Activated naive CD4-positive, alpha-beta T cell treated with anti-CD3 and anti-CD28 coated beads, Interleukin-2, amount 50 U/mL, for 72 hours (primary cell): ENCODE data around the gene PRODH2. TPM values are rescaled to one million over a fixed set of nuclear protein-coding genes. Genes with fewer than 3 reads are reported as not detected.

Experiments used
- ATAC-seq, 2 donors: fragments of 150-1000 bp; cut with Tn5 transposase; 2 replicates each; pipeline ENCODE4 v1.10.0; 2021; ENCODE audit warnings: mild to moderate bottlenecking in 2 of 2, moderate library complexity in 2 of 2
- DNase-seq, 2 donors: peaks; one replicate each; pipeline ENCODE4 v3.0.0; 2021 to 2022; ENCODE audit warnings: low spot score in 2 of 2
- H3K27ac Mint-ChIP-seq, 2 donors: one replicate each; pipeline ENCODE4 v1.8.0; 2022; ENCODE audit warnings: mild to moderate bottlenecking in 2 of 2, mixed read lengths in 2 of 2
- H3K36me3 Mint-ChIP-seq, 2 donors: one replicate each; pipeline ENCODE4 v1.8.0; 2022; ENCODE audit warnings: mixed read lengths in 2 of 2
- H3K9me3 Mint-ChIP-seq, 2 donors: one replicate each; pipeline ENCODE4 v1.8.0; 2022; ENCODE audit warnings: mixed read lengths in 2 of 2
- total RNA-seq, 2 donors: library from RNA; stranded (reverse); gene quantifications; one replicate each; pipeline ENCODE4 v1.2.3, GENCODE V29; 2022

Gene PRODH2
- total RNA-seq, 2 donors from 2014 or later, result not detected

DNA sequence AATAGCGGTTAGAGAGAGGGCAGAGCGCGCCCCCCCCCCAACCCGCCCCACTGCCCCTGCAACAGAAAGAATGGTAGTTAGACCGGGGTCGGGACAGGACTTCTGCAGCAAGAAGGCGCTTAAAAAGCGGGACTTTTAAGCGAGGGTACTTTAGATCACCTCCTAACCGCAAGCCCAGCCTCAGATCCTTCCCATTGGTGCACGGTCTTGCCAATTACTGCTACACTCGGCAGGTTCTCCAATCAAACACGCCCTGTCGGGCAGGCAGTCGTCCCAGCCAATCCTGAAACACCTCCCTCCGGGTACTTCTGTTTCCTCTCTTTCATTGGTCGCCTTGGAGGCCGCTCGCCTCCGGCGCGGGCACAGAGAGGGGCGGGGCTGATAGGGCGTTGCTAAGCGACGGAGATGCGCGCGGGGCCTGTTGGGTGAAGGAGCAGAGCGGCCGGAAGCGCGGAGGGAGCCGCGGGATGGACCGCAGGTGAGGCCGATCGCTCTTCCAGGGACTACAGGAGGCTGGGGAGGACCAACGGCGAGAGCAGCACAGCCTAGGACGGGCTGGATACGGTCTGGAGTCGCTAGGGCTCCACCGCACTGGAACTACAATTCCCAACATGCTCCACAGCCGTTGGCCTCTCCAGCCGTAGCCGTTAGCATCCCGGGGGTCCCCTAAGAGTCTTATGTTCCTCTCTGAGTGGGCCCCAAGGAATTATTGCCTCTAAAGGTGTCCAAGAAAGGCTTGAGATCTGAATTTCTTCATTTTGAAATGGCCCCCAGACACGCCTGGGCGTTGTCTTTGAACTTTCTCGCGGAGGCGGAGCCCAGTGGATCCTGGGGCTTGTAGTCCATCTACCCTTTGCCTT lies 54.7 kb downstream of the PRODH2 start, which contains the start of gene PROSER3:
PROSER3 (plus strand) TSS at position 428 of the 860 bp plus-strand sequence; CDS start at position 468, 40 bp downstream.
- peak; percentile 99 to 100 for DNase-seq
- H3K9me3 Mint-ChIP-seq, result no peaks in the 10 kb centered on the region
- H3K36me3 Mint-ChIP-seq, result peaks cover 8 to 11% of the 10 kb centered on the region in 2 donors
- ATAC-seq, result peak; percentile 97 to 98
- peak within 1 kb of the TSS; percentile 90 to 97 for H3K27ac Mint-ChIP-seq

DNA sequence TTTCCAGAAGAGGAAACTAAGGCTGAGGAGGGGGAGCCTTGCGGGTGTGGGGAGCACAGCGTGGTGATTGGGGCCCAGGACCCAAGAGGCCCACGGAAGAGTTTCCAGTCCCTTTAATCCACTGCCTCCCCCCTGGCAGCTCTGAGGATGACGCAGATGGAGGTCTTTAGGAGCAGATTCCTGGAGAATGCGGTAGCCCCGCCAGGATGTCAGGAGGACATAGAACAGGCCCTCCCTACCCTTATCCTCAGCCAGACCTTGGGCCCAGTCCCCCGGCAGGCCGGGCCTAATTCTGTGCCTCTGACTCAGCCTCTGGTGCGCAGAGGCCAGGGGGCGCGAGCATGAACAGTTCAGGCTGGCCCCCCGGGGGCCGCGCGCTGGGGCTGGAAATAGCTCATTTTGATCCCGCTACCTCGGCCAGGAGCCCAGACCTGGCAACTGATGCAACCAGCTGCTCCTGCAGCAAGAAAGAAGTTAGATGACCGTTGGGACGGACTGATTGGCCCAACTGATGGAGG lies 55.4 kb downstream of the PRODH2 start:
- ATAC-seq (peak; percentile 14 to 15), DNase-seq (peak in 1 of 2 donors; percentile 46)
- H3K9me3 Mint-ChIP-seq, result no peaks in the 10 kb centered on the region
- H3K27ac Mint-ChIP-seq, result peak overlapping the region; percentile 90 to 97
- peaks cover 8 to 11% of the 10 kb centered on the region in 2 donors for H3K36me3 Mint-ChIP-seq

DNA sequence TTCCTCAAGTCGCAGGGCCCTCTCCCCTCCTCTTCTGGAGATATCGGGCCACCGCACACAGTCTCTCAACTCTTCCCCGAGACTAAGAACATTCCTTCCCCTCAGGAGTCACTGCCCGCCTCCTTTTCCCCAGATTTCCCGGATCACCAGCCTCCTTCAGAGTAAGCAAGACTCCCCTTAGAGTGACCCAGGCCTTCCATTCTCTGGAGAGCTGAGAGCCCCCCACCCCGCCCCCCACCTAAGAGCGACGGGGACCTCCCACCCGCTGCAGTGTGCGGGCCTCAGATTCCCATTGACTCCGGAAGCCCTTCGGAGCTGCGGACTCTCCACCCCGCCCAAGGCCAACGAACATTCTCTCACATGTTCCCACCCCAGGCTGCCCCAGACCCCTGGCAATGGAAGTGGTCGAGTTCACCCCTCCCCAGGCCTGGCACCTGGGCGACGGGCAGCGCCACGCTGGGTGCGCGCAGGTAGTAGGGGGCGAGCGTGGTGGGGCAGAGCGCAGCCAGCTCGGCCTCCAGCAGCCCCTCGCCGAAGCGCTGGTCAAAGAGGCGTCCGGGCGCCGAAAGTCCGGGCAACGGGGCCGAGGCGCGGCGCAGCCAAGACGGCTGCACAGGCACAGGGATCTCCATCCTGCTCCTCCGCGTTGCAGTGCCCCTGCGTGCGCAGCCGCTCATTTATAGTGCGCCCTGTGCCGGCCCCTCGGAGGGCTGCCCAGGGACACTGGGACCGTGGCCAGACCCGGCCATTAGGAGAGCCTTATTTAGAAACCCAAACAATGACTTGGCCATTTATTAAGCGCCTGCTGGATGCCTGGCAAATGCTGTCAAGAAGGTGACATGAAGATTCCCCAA lies 56.0 kb downstream of the PRODH2 start, which contains the start of gene HSPB6:
HSPB6 (minus strand) TSS at position 653 of the 854 bp plus-strand sequence; CDS start at position 632, 21 bp downstream.
- DNase-seq (no peak), ATAC-seq (no peak)
- H3K36me3 Mint-ChIP-seq, result peaks cover 5 to 8% of the 10 kb centered on the region in 2 donors

DNA sequence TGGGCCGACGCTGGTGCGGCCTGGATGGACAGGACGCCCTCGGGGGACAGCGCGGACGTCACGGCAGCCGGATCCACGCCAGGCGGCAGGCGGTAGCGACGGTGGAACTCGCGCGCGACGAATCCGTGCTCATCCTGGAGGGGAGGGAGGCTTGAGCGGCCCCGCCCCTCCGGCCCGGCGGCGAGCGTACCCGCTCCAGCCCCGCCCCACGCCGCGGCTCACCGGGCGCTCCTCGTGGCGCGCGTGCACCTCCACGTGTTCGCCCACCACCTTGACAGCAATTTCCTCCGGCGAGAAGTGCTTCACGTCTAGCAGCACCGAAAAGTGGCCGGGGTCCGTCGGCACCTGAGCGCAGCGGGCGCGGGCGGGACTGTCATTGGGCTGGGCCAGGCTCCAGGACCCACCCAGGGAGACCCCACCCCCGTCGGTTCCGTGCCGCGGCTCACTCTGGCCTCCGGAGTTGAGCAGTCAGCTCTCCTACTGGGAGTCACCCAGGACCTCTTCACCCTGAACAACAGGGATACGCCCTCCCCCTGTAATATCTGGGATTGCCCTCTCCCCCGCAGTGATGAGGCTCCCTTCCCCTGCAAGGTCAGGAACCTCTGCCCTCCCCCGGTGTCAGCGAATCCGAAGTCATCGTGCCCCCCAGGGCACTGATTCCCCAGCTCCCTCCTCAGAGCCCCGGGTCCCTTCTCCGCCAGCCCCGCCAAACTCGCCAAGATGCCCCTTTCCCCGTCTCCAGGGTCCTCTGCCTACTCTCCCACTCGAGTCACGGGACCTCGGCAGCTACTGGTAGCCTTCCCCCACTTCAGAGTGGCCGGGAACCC lies 56.9 kb downstream of the PRODH2 start:
- ATAC-seq, result peak in 1 of 2 donors; percentile 8
- H3K36me3 Mint-ChIP-seq, result peaks cover 5 to 8% of the 10 kb centered on the region in 2 donors

More for the DNA sequence above, 56.0 kb downstream of the PRODH2 start, which contains the start of gene HSPB6:
- peak within 1 kb of the TSS; percentile 90 to 97 for H3K27ac Mint-ChIP-seq
- no peaks in the 10 kb centered on the region for H3K9me3 Mint-ChIP-seq

DNA sequence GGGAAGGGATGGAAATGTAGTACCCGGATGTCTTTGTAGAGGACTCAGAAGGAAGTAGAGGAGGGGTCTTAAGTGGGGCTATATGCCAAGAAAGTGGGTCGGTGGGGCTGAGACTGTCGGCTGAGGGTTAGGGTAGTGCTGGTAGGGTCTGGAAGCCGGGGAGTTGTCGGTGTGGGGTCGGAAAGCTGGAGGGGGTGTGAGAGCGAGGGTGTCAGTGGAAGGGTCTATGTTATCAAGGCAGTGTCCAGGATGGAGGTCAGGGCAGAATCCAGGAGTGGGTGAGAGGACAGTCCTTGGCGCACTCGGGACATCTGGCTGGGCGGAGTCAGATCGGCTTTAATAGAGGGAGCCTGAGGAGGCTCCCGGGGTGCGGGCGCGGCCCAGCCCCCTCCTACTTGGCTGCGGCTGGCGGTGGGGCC lies 57.5 kb downstream of the PRODH2 start:
- no peak for ATAC-seq
- no peaks in the 10 kb centered on the region for H3K9me3 Mint-ChIP-seq
- DNase-seq, result no peak
- H3K27ac Mint-ChIP-seq, result no peak overlapping the region
- peaks cover 5 to 8% of the 10 kb centered on the region in 2 donors for H3K36me3 Mint-ChIP-seq

More for the DNA sequence above, 56.9 kb downstream of the PRODH2 start:
- peak in 1 of 2 donors; percentile 60 for DNase-seq
- H3K27ac Mint-ChIP-seq, result peak overlapping the region in 1 of 2 donors; percentile 79
- no peaks in the 10 kb centered on the region for H3K9me3 Mint-ChIP-seq

DNA sequence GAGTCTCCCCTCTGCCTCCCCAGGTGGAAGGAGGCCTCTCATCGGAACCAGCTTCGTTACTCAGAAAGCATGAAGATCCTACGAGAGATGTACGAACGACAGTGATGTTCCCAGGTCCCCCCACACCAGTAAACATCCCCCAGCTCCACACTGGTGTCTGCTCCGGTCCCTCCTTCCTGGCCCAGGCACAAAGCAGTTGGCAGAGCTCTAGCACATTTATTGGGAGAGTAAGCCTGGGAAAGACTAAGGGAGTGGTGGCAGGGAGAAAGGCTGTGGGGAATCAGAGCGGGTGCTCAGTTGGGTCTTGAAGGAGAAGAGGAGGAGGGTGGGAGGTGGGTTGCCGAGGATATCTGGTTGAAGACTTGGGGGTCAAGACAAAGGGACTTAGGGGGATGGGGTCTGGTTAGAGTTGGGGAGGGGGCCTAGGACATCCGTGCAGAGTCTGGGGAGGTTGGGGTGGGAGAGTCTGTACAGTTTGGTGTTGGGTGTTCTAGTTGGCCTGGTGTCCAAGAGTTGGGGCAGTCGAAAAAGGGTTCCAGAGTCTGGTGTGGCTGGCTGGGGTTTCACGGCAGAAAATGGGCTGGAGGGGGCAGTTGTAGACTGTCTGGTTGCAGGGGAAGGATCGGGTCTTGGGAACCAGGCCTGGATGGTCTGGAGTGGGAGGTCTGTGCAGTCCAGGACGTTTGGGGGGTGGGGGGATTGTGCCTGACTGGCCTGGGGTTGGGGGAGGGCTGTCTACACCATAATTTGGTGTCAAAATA lies 58.1 kb downstream of the PRODH2 start:
- DNase-seq (no peak), ATAC-seq (no peak)
- peaks cover 5 to 8% of the 10 kb centered on the region in 2 donors for H3K36me3 Mint-ChIP-seq
- H3K9me3 Mint-ChIP-seq, result no peaks in the 10 kb centered on the region
- H3K27ac Mint-ChIP-seq, result no peak overlapping the region

DNA sequence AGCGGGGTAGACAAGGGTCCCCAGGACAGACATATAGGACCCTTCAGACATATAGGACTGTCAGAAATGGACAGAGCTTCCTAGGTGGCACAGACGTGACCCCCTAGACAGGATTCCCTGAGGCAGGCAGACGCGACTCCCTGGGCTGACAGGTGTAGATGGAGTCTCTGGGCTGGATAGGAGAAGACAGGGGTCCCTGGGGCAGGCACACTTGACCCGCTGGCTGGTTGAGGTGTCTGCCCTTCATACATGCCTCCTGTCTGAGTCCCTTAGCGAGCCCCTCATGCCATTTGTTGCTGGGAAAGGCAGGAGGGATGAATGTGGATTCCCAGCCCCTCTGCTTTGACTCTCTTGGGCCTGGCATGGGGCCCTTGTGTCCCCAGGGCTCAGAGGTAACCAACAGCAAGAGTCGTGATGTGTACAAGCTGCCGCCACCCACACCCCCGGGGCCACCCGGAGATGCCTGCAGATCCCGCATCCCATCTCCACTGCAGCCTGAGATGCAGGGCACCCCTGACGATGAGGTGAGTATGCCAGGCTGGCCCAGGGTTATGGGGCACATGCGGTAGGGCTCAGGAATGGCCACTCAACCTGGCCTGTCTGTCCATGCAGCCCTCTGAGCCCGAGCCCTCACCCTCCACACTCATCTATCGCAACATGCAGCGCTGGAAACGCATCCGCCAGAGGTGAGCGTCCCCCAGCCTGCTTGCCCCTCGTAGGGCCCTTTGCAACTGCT lies 58.8 kb downstream of the PRODH2 start:
- no peak overlapping the region for H3K27ac Mint-ChIP-seq
- no peak for ATAC-seq
- no peak for DNase-seq
- no peaks in the 10 kb centered on the region for H3K9me3 Mint-ChIP-seq
- H3K36me3 Mint-ChIP-seq, result peaks cover 5 to 8% of the 10 kb centered on the region in 2 donors

DNA sequence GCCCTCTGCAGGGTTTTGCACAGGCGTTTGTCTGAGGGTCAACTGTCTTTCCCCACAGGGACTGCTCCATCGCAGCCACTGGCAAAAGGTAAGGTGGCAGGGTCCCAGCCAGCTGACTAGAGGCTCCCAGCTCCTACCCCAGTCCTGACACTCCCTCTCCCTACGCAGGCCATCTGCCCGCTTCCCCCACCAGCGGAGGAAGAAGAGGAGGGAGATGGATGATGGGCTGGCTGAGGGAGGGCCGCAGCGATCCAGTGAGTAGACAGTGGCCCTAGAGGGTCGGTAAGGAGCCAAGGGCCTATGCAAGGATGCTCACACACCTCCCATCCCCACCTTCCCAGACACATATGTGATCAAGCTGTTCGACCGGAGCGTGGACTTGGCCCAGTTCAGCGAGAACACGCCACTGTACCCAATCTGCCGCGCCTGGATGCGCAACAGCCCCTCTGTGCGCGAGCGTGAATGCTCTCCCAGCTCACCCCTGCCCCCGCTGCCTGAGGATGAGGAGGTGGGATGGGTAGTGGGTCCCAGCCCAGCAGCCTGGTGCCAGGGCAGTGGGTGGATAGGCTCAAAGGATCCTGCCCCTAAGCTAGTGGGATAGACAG lies 59.8 kb downstream of the PRODH2 start:
- H3K27ac Mint-ChIP-seq, result peak overlapping the region in 1 of 2 donors; percentile 57
- DNase-seq (no peak), ATAC-seq (no peak)
- H3K9me3 Mint-ChIP-seq, result no peaks in the 10 kb centered on the region
- peaks cover 9 to 13% of the 10 kb centered on the region in 2 donors for H3K36me3 Mint-ChIP-seq

DNA sequence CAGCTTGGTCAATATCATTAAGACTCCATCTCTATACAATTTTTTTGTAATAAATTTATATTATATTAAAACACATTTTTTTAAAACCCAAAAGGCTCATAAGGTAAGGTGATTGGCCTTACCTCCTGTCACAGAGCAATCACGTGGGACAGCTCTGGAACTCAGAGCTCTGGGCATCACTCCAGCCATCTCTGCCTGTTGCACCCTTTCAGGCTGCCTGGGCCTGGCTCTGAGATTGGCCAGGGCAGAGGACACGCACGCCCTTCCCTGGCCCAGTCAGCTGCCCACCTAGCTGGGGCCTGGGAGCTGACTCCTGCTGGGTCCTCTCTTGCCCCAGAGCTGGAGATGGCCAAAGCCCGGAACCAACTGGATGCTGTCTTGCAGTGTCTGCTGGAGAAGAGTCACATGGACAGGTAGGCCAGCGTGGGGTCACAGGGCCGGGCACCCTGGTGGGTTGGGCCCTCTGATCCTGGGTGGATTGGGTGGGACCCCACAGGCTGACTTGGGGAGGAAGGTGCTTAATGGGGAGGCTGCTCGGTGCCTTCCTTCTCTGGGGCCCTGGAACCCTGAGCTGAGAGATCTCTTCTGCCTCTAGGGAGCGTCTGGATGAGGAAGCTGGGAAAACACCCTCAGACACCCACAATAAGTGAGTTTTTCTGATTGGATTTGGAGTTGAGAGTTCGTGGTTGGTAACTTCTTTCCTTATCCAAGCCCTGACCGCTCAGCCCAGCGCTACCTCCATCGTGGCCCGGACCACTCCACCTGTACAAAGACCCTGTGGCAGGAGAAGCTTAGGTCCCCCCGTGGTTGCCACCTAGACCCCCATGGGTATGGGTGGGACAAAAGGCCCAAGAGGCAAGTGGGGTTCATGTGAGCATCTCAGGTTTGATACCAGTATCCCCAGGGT lies 60.6 kb downstream of the PRODH2 start:
- Mint-ChIP-seq H3K9me3 (no peaks in the 10 kb centered on the region), H3K27ac (no peak overlapping the region), H3K36me3 (peaks cover 10 to 13% of the 10 kb centered on the region in 2 donors)
- ATAC-seq, result no peak
- DNase-seq, result no peak

DNA sequence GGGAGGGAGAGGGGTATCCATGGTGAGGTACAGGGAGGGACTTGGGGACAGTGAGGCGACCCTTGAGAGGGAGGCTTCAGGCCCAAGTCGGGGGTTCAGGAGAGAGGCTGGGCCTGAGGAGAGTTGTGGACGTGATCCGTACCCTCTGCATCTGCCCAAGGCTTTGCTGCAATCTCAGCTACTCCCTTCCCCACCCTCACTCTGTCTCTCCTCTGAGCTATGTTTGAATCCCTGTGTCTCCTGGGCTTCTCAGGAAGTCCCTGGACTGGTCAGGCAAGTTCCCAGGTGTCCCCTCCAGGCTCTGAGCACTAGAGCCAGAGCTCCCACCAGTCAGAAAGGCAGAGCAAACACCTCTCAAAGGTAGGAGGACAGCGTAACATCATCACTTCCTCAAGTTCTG lies 62.5 kb downstream of the PRODH2 start:
- peak overlapping the region; percentile 27 to 29 for H3K27ac Mint-ChIP-seq
- H3K36me3 Mint-ChIP-seq, result peaks cover 15 to 16% of the 10 kb centered on the region in 2 donors
- no peak for DNase-seq
- no peak for ATAC-seq
- H3K9me3 Mint-ChIP-seq, result no peaks in the 10 kb centered on the region
